ENCODE data around the gene SORL1. TPM values are rescaled to one million over a fixed set of nuclear protein-coding genes. Genes with fewer than 3 reads are reported as not detected.

SORL1 gene
- total and polyA plus RNA-seq, 2 of the 13 experiments (the other 11 are each of a cell fraction or from before 2014, with no cell fraction given) = 21.3 to 148 TPM

DNA sequence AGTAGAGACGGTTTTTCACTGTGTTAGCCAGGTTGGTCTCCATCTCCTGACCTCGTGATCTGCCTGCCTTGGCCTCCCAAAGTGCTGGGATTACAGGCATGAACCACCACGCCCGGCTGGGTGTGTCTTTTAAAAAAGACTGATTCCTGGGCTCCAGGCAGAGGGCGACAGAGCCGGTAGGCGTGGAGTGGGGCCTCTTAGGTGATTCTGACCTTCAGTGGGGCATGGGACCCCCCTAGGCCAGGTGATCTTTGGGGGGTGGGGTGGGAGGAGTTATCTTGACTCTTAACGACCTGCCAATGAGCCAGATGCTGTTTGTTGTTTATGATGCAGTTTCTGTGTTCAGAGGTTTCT is 13.6 kb downstream of the SORL1 start:
- no peak for ATAC-seq
- FAIRE-seq = no peak
- BruUV-seq (replicated peaks) = no TSS peak
- in situ Hi-C loops (cut with HindIII; ENCODE audit: extremely low pct_ligation_motif_present, low pct_unique_long_range_greater_than_20kb) (no loop called here), intact Hi-C loops (cut with micrococcal nuclease; ENCODE audit: unreplicated experiment) (no loop called here)
- CTCF ChIA-PET (ENCODE audit: low intra/inter-chr PET ratio, low total read pairs) = no interaction called here
- POLR2A ChIA-PET = interaction anchor here (2.2 kb wide), 1 partner anchor 14 kb away, joined by 16 read pairs; the partner anchor contains the start of genes SORL1 and SORL1-AS1
- no peak overlapping the region for H3K27ac ChIP-seq (ENCODE audit: extremely low read length, insufficient read depth, low read length)
- WGBS (ENCODE audit: low lambda C conversion rate) = 89% methylated on average over 8 of the region's 8 CpGs
- no peak overlapping the region; the same call in 1 of the 2 replicates for H3K4me2 ChIP-seq (ENCODE audit: low read depth, low read length)
- no peak overlapping the region for H3K4me3 ChIP-seq (replicated peaks in 1 of 3; ENCODE audit: insufficient read depth in 1 of 3, low read depth in 2 of 3, low read length in 3 of 3)
- no peak for DNase-seq (ENCODE audit: low spot score)
- peaks cover 88% of the 10 kb centered on the region for H3K79me2 ChIP-seq (ENCODE audit: insufficient read depth, low read length)
- no peaks in the 10 kb centered on the region for H3K9me3 ChIP-seq (ENCODE audit: low read length)
- H3K4me1 ChIP-seq (ENCODE audit: insufficient read depth, low read length) = peaks cover 77% of the 10 kb centered on the region
- no peaks in the 10 kb centered on the region for H3K27me3 ChIP-seq (ENCODE audit: control insufficient read depth in 1 of 2, insufficient read depth in 2 of 2, low read length in 2 of 2)
- peaks cover 41% of the 10 kb centered on the region for H4K20me1 ChIP-seq (ENCODE audit: insufficient read depth, low read length)
- H2AFZ ChIP-seq (ENCODE audit: low read length) = no peak overlapping the region
- no peak overlapping the region for H3K9ac ChIP-seq (ENCODE audit: insufficient read depth, low read depth, low read length)
- peaks cover 10 to 30% of the 10 kb centered on the region in 2 experiments for H3K36me3 ChIP-seq (replicated peaks in 1 of 2; ENCODE audit: control insufficient read depth in 1 of 2, insufficient read depth in 2 of 2, low read length in 2 of 2)
- TF ChIP-seq ZMYM3 (CRISPR knock-in tag; IDR thresholded peaks at IDR 0.05) (no peak), SALL2 (CRISPR knock-in tag; IDR thresholded peaks at IDR 0.05) (no peak), ZFP1 (CRISPR knock-in tag; IDR thresholded peaks at IDR 0.05) (no peak), NR2F2 (IDR thresholded peaks at IDR 0.05; ENCODE audit: borderline replicate concordance, low read depth) (no peak), ZKSCAN8 (CRISPR knock-in tag; IDR thresholded peaks at IDR 0.05; ENCODE audit: borderline replicate concordance) (no peak), ZSCAN29 (CRISPR knock-in tag; conservative IDR thresholded peaks at IDR 0.05) (no peak), NFE2L2 (IDR thresholded peaks at IDR 0.05; ENCODE audit: low read length) (no peak), ISL2 (CRISPR knock-in tag; IDR thresholded peaks at IDR 0.05) (no peak), ZEB1 (IDR thresholded peaks at IDR 0.05; ENCODE audit: insufficient replicate concordance, low read depth) (no peak), ZNF75D (CRISPR knock-in tag; IDR thresholded peaks at IDR 0.05; ENCODE audit: borderline replicate concordance) (no peak), ZNF776 (CRISPR knock-in tag; IDR thresholded peaks at IDR 0.05) (no peak), ZNF44 (CRISPR knock-in tag; IDR thresholded peaks at IDR 0.05) (no peak), CBX1 (IDR thresholded peaks at IDR 0.05; ENCODE audit: low read depth) (no peak), ZNF737 (CRISPR knock-in tag; IDR thresholded peaks at IDR 0.05; ENCODE audit: borderline replicate concordance) (no peak), ZNF549 (CRISPR knock-in tag; IDR thresholded peaks at IDR 0.05) (no peak), ETV5 (CRISPR knock-in tag; IDR thresholded peaks at IDR 0.05; ENCODE audit: borderline replicate concordance) (no peak)
- TF ChIP-seq, protein P1, sequence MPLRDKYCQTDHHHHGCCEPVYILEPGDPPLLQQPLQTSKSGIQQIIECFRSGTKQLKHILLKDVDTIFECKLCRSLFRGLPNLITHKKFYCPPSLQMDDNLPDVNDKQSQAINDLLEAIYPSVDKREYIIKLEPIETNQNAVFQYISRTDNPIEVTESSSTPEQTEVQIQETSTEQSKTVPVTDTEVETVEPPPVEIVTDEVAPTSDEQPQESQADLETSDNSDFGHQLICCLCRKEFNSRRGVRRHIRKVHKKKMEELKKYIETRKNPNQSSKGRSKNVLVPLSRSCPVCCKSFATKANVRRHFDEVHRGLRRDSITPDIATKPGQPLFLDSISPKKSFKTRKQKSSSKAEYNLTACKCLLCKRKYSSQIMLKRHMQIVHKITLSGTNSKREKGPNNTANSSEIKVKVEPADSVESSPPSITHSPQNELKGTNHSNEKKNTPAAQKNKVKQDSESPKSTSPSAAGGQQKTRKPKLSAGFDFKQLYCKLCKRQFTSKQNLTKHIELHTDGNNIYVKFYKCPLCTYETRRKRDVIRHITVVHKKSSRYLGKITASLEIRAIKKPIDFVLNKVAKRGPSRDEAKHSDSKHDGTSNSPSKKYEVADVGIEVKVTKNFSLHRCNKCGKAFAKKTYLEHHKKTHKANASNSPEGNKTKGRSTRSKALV (CRISPR knock-in tag; IDR thresholded peaks at IDR 0.05) = no peak

Data from HepG2 (cell line).